K562 (cell line): Measurements from ENCODE around the gene LPA. TPM values are rescaled to one million over a fixed set of nuclear protein-coding genes. Genes with fewer than 3 reads are reported as not detected.

ENCODE experiments used
- CREM ChIP-seq: IDR thresholded peaks from 2 replicates; pipeline ENCODE4 v1.6.1; 2014; ENCODE audit warnings: antibody characterized with exemption, low read depth
- KDM1A ChIP-seq, 2 experiments: fragments of 450-650 bp; IDR thresholded peaks; 2 replicates each; pipeline ENCODE4 v1.6.1; 2016; ENCODE audit warnings: mild to moderate bottlenecking in 2 of 2
- RFX5 ChIP-seq: IDR thresholded peaks from 2 replicates; pipeline ENCODE4 v1.6.1; 2011; ENCODE audit warnings: low read depth, mild to moderate bottlenecking, improper control_type of control experiment, low read length
- ZFPM2 ChIP-seq: fragments of 250-450 bp; sonication (Bioruptor Pico); IDR thresholded peaks from 2 replicates; pipeline ENCODE4 v1.5.1; 2022; ENCODE audit warnings: mild to moderate bottlenecking
- ZNF133 ChIP-seq: fragments of 250-450 bp; sonication (Bioruptor Pico); IDR thresholded peaks from 2 replicates; pipeline ENCODE4 v1.4.0; 2020; ENCODE audit warnings: mild to moderate bottlenecking
- polyA plus RNA-seq, 8 experiments: library from polyadenylated mRNA; depleted of rRNA in 4 of 8; stranded (reverse) in 5 of 8; unstranded in 3 of 8; fragments of >200 nt; fragmentation: Nextera tagmentation in 2 of 8; fragmentation: Illumina TruSeq in 1 of 8; extraction: Ambion mirVana in 2 of 8; extraction: Trizol in 1 of 8; gene quantifications; 2 replicates each; pipeline versions ENCODE4 v1.2.1 to v1.2.3, GENCODE V29; 2011 to 2014; ENCODE audit warnings: inconsistent platforms in 1 of 8, missing spikeins in 1 of 8
- total RNA-seq, 7 experiments: library from RNA; depleted of rRNA in 6 of 7; stranded (reverse); fragments of >200 nt in 6 of 7; fragmentation: Illumina TruSeq in 2 of 7; extraction: Trizol in 2 of 7; gene quantifications; 2 replicates each; pipeline versions ENCODE4 v1.2.1 to v1.2.3, GENCODE V29; 2011 to 2021; ENCODE audit warnings: low replicate concordance in 1 of 7
- TF ChIP-seq, protein P1 (sequence below), 2 experiments: fragments of 450-650 bp; formaldehyde crosslinking in 1 of 2; IDR thresholded peaks; 2 replicates each; pipeline versions ENCODE4 v1.4.0 to v1.6.1; 2014 to 2020; ENCODE audit warnings: mild to moderate bottlenecking in 2 of 2, borderline replicate concordance in 1 of 2, low read depth in 1 of 2
- TF ChIP-seq, protein P2 (sequence below): conservative IDR thresholded peaks from 2 replicates; pipeline ENCODE4 v1.6.1; 2011; ENCODE audit warnings: low read depth, mild to moderate bottlenecking, low read length; ENCODE audit not compliant: control insufficient read depth
- TF ChIP-seq, protein P3 (sequence below): fragments of 250-450 bp; sonication (Bioruptor Pico); IDR thresholded peaks from 2 replicates; pipeline ENCODE4 v1.5.0; 2021; ENCODE audit warnings: mild to moderate bottlenecking, borderline replicate concordance
- TF ChIP-seq, protein P4 (sequence below): sonication (generic); formaldehyde crosslinking; IDR thresholded peaks from 2 replicates; pipeline ENCODE4 v1.8.1; 2023; ENCODE audit warnings: mild to moderate bottlenecking, missing genetic modification reagents
- TF ChIP-seq, protein P5 (sequence below), 3 experiments: IDR thresholded peaks in 2 of 3; conservative IDR thresholded peaks in 1 of 3; 2 replicates each; pipeline ENCODE4 v1.5.1; 2011 to 2012; ENCODE audit warnings: low read length in 3 of 3, mild to moderate bottlenecking in 3 of 3, control low read depth in 2 of 3, improper control_type of control experiment in 1 of 3, inconsistent platforms in 1 of 3, low read depth in 1 of 3, mixed read lengths in 1 of 3, moderate library complexity in 1 of 3; ENCODE audit not compliant: insufficient read depth in 2 of 3

Gene LPA
- total and polyA plus RNA-seq, 9 of the 15 experiments (the other 6 are each of a cell fraction or from before 2014, with no cell fraction given), result 0.01 to 0.18 (median 0.07) TPM; not detected in 6

DNA sequence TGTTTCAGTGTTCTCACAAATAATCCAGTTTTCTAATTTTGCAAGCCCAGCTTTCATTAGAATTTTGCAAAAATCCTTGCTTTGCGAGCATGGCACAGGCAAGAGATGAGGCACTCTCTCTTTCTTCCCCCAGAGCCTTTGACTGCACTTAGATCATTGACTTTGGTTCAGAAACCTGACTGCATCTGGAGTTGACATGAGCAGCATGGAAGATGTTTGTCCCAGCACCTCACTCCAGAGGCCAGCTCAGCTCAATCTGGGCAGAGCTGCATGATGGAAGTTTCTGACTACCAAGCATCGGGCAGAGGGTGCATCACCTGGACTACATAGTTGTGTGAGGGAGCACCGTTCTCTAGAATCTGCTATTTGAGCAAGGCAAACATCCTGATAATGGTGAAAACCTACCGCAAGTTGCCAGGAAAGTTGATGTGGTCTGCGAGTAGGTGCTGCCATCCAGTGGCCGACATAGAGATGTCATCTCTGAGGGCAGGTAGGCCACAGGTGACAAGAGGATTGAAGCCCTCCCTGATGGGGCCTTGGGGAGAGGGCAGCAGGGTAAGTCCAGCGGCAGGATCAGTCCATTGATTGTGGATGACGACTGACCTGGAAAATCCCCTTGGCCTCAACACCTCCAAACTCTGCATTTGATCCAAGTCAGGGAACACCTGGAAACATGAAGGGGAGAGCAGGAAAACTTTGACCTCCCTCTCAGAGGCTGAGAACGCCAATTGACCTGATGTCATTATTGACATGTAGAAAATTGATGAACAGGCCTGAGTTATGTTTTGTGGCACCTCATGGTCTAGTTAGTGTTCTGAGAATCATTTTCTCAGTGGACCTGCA, 3.8 kb upstream of the LPA start (continued):
- TF ChIP-seq, protein P1, sequence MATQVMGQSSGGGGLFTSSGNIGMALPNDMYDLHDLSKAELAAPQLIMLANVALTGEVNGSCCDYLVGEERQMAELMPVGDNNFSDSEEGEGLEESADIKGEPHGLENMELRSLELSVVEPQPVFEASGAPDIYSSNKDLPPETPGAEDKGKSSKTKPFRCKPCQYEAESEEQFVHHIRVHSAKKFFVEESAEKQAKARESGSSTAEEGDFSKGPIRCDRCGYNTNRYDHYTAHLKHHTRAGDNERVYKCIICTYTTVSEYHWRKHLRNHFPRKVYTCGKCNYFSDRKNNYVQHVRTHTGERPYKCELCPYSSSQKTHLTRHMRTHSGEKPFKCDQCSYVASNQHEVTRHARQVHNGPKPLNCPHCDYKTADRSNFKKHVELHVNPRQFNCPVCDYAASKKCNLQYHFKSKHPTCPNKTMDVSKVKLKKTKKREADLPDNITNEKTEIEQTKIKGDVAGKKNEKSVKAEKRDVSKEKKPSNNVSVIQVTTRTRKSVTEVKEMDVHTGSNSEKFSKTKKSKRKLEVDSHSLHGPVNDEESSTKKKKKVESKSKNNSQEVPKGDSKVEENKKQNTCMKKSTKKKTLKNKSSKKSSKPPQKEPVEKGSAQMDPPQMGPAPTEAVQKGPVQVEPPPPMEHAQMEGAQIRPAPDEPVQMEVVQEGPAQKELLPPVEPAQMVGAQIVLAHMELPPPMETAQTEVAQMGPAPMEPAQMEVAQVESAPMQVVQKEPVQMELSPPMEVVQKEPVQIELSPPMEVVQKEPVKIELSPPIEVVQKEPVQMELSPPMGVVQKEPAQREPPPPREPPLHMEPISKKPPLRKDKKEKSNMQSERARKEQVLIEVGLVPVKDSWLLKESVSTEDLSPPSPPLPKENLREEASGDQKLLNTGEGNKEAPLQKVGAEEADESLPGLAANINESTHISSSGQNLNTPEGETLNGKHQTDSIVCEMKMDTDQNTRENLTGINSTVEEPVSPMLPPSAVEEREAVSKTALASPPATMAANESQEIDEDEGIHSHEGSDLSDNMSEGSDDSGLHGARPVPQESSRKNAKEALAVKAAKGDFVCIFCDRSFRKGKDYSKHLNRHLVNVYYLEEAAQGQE (IDR thresholded peaks at IDR 0.05; ENCODE audit: borderline replicate concordance), result peak; percentile 59; the same call in 1 of the 2 replicates
- TF ChIP-seq, protein P1 (CRISPR knock-in tag; IDR thresholded peaks at IDR 0.05; ENCODE audit: low read depth), result no peak
- TF ChIP-seq ZNF133 (CRISPR knock-in tag), result no peak
- no peak for TF ChIP-seq ZFPM2 (CRISPR knock-in tag)
- TF ChIP-seq, protein P2, sequence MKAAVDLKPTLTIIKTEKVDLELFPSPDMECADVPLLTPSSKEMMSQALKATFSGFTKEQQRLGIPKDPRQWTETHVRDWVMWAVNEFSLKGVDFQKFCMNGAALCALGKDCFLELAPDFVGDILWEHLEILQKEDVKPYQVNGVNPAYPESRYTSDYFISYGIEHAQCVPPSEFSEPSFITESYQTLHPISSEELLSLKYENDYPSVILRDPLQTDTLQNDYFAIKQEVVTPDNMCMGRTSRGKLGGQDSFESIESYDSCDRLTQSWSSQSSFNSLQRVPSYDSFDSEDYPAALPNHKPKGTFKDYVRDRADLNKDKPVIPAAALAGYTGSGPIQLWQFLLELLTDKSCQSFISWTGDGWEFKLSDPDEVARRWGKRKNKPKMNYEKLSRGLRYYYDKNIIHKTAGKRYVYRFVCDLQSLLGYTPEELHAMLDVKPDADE, result no peak
- TF ChIP-seq, protein P3, sequence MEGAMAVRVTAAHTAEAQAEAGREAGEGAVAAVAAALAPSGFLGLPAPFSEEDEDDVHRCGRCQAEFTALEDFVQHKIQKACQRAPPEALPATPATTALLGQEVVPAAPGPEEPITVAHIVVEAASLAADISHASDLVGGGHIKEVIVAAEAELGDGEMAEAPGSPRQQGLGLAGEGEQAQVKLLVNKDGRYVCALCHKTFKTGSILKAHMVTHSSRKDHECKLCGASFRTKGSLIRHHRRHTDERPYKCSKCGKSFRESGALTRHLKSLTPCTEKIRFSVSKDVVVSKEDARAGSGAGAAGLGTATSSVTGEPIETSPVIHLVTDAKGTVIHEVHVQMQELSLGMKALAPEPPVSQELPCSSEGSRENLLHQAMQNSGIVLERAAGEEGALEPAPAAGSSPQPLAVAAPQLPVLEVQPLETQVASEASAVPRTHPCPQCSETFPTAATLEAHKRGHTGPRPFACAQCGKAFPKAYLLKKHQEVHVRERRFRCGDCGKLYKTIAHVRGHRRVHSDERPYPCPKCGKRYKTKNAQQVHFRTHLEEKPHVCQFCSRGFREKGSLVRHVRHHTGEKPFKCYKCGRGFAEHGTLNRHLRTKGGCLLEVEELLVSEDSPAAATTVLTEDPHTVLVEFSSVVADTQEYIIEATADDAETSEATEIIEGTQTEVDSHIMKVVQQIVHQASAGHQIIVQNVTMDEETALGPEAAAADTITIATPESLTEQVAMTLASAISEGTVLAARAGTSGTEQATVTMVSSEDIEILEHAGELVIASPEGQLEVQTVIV (CRISPR knock-in tag), result no peak
- TF ChIP-seq CREM, result 0 out of 2 replicates have a peak, but pooled peaks have one; percentile 26
- TF ChIP-seq, protein P4, sequence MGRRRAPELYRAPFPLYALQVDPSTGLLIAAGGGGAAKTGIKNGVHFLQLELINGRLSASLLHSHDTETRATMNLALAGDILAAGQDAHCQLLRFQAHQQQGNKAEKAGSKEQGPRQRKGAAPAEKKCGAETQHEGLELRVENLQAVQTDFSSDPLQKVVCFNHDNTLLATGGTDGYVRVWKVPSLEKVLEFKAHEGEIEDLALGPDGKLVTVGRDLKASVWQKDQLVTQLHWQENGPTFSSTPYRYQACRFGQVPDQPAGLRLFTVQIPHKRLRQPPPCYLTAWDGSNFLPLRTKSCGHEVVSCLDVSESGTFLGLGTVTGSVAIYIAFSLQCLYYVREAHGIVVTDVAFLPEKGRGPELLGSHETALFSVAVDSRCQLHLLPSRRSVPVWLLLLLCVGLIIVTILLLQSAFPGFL (CRISPR knock-in tag), result peak; percentile 65; the same call in 1 of the 2 replicates
- TF ChIP-seq, protein P5, sequence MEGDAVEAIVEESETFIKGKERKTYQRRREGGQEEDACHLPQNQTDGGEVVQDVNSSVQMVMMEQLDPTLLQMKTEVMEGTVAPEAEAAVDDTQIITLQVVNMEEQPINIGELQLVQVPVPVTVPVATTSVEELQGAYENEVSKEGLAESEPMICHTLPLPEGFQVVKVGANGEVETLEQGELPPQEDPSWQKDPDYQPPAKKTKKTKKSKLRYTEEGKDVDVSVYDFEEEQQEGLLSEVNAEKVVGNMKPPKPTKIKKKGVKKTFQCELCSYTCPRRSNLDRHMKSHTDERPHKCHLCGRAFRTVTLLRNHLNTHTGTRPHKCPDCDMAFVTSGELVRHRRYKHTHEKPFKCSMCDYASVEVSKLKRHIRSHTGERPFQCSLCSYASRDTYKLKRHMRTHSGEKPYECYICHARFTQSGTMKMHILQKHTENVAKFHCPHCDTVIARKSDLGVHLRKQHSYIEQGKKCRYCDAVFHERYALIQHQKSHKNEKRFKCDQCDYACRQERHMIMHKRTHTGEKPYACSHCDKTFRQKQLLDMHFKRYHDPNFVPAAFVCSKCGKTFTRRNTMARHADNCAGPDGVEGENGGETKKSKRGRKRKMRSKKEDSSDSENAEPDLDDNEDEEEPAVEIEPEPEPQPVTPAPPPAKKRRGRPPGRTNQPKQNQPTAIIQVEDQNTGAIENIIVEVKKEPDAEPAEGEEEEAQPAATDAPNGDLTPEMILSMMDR (IDR thresholded peaks at IDR 0.05 in 2 of 3, conservative IDR thresholded peaks at IDR 0.05 in 1 of 3; ENCODE audit: insufficient read depth in 2 of 3, low read depth in 1 of 3, low read length in 3 of 3), result peak; percentile 74 to 89 (median 83)
- no peak for TF ChIP-seq RFX5
- no peak for TF ChIP-seq KDM1A (IDR thresholded peaks at IDR 0.05)
